ENCODE measurements around the gene LY6G5C.

Gene LY6G5C

GRCh38 chr6:31639043-31639442, 41.8 kb downstream of the LY6G5C start:
- H3K4me1 ChIP-seq (ENCODE audit: low read length), result no peaks in the 10 kb centered on the region
- no peaks in the 10 kb centered on the region for H3K9me2 ChIP-seq (replicated peaks; ENCODE audit: insufficient read depth, low read length)
- H3K36me3 ChIP-seq (replicated peaks; ENCODE audit: insufficient read depth, low read length), result no peaks in the 10 kb centered on the region
- no peak overlapping the region for H3K9ac ChIP-seq (ENCODE audit: low read length)
- peaks cover 34% of the 10 kb centered on the region for H3F3A ChIP-seq (ENCODE audit: insufficient read depth, low read length)
- no peaks in the 10 kb centered on the region for H3K9me3 ChIP-seq (replicated peaks; ENCODE audit: insufficient read depth, low read length)
- no peak for DNase-seq
- H3K27me3 ChIP-seq (replicated peaks; ENCODE audit: insufficient read depth, low read length), result no peaks in the 10 kb centered on the region
- no peaks in the 10 kb centered on the region for H4K20me1 ChIP-seq (ENCODE audit: insufficient read depth, low read length)
- H3K27ac ChIP-seq (ENCODE audit: low read length), result no peak overlapping the region
- no peak overlapping the region for H3K4me3 ChIP-seq (ENCODE audit: low read length)
- no peak overlapping the region for H3K4me2 ChIP-seq (ENCODE audit: low read depth, low read length)
- no peak overlapping the region for H2AFZ ChIP-seq (ENCODE audit: low read length)
- TF ChIP-seq EZH2 (optimal IDR thresholded peaks at IDR 0.05; ENCODE audit: low read depth, low read length) (no peak), CTCF (IDR thresholded peaks at IDR 0.05; ENCODE audit: low read length) (no peak), EZH2phosphoT487 (IDR thresholded peaks at IDR 0.05; ENCODE audit: low read length) (no peak)
- no peaks in the 10 kb centered on the region for H3K79me2 ChIP-seq (ENCODE audit: low read length)

GRCh38 chr6:31636698-31637596, 43.9 kb downstream of the LY6G5C start:
- Histone ChIP-seq H3K36me3 (replicated peaks; ENCODE audit: insufficient read depth, low read length) (no peaks in the 10 kb centered on the region), H3K9ac (ENCODE audit: low read length) (no peak overlapping the region), H4K20me1 (ENCODE audit: insufficient read depth, low read length) (no peaks in the 10 kb centered on the region), H3K4me3 (ENCODE audit: low read length) (no peak overlapping the region), H2AFZ (ENCODE audit: low read length) (no peak overlapping the region), H3K79me2 (ENCODE audit: low read length) (peaks cover 14% of the 10 kb centered on the region), H3K4me1 (ENCODE audit: low read length) (no peaks in the 10 kb centered on the region), H3K4me2 (ENCODE audit: low read depth, low read length) (no peak overlapping the region), H3K9me3 (replicated peaks; ENCODE audit: insufficient read depth, low read length) (no peaks in the 10 kb centered on the region), H3F3A (ENCODE audit: insufficient read depth, low read length) (peaks cover 34% of the 10 kb centered on the region), H3K27ac (ENCODE audit: low read length) (no peak overlapping the region), H3K27me3 (replicated peaks; ENCODE audit: insufficient read depth, low read length) (no peaks in the 10 kb centered on the region), H3K9me2 (replicated peaks; ENCODE audit: insufficient read depth, low read length) (no peaks in the 10 kb centered on the region)
- no peak for DNase-seq
- TF ChIP-seq EZH2 (optimal IDR thresholded peaks at IDR 0.05; ENCODE audit: low read depth, low read length) (no peak), CTCF (IDR thresholded peaks at IDR 0.05; ENCODE audit: low read length) (no peak), EZH2phosphoT487 (IDR thresholded peaks at IDR 0.05; ENCODE audit: low read length) (no peak)

GRCh38 chr6:31634969-31635575, 45.8 kb downstream of the LY6G5C start:
- TF ChIP-seq EZH2phosphoT487 (IDR thresholded peaks at IDR 0.05; ENCODE audit: low read length) (no peak), EZH2 (optimal IDR thresholded peaks at IDR 0.05; ENCODE audit: low read depth, low read length) (no peak), CTCF (IDR thresholded peaks at IDR 0.05; ENCODE audit: low read length) (no peak)
- peaks cover 28% of the 10 kb centered on the region for H3F3A ChIP-seq (ENCODE audit: insufficient read depth, low read length)
- H3K4me1 ChIP-seq (ENCODE audit: low read length), result no peaks in the 10 kb centered on the region
- H3K4me3 ChIP-seq (ENCODE audit: low read length), result no peak overlapping the region
- H3K36me3 ChIP-seq (replicated peaks; ENCODE audit: insufficient read depth, low read length), result peaks cover 6% of the 10 kb centered on the region
- H3K27me3 ChIP-seq (replicated peaks; ENCODE audit: insufficient read depth, low read length), result no peaks in the 10 kb centered on the region
- H4K20me1 ChIP-seq (ENCODE audit: insufficient read depth, low read length), result no peaks in the 10 kb centered on the region
- no peak overlapping the region for H3K27ac ChIP-seq (ENCODE audit: low read length)
- H3K9me2 ChIP-seq (replicated peaks; ENCODE audit: insufficient read depth, low read length), result no peaks in the 10 kb centered on the region
- no peak overlapping the region for H2AFZ ChIP-seq (ENCODE audit: low read length)
- H3K9ac ChIP-seq (ENCODE audit: low read length), result no peak overlapping the region
- no peak overlapping the region for H3K4me2 ChIP-seq (ENCODE audit: low read depth, low read length)
- H3K79me2 ChIP-seq (ENCODE audit: low read length), result peaks cover 27% of the 10 kb centered on the region
- H3K9me3 ChIP-seq (replicated peaks; ENCODE audit: insufficient read depth, low read length), result no peaks in the 10 kb centered on the region
- DNase-seq, result no peak
